Effector CD8-positive, alpha-beta T cell (primary cell): Measurements from ENCODE around the gene OR1E2.
"Not testable (repeated sequence)": the region's sequence is repeated elsewhere in the genome, so short reads cannot be mapped to it uniquely, and the experiment has no call there.

Experiments
- DNase-seq: peaks from one replicate; lab custom pipeline; 2025; lab: John Stamatoyannopoulos, UW

OR1E2 gene

DNA sequence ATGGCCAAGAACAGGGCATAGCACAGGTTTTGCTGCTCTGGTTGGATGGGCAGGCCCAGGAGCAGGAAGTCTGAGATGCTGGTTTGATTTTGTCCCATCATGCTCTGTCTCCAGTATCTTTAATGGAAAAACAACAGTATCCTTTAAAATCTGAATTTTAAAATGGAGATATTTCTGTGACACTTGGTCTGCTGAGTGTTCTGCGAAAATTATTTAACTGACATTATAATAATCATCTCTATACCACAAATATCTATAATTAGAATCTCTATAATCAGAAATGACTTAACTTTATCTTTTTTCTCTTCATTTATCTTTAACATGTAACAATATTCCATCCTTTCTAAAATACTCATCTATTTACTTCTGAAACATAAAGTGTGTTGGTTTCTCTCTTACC, 35.3 kb downstream of the OR1E2 start, which contains the start of gene OR1E1:
Gene OR1E1, minus strand, starts transcription at position 101 of the 400 bp plus-strand sequence. Its CDS starts 0 bp downstream, at position 101.
- no peak for DNase-seq

DNA sequence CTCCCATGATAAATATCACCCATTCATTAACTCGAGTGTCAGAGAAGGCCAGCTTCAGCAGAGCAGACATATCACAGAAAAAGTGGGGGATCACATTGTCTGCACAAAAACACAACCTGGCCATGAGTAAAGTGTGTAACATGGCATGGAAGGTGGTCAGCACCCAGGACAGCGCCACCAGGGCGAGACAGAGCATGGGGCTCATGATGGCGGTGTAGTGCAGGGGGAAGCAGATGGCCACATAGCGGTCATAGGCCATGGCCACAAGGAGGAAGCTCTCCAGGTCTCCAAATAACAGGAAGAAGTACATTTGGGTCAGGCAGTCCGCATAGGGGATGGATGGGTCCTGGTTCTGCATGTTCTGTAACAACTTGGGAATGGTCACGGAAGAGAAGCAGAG, 35.8 kb downstream of the OR1E2 start:
- not testable (repeated sequence) for DNase-seq

DNA sequence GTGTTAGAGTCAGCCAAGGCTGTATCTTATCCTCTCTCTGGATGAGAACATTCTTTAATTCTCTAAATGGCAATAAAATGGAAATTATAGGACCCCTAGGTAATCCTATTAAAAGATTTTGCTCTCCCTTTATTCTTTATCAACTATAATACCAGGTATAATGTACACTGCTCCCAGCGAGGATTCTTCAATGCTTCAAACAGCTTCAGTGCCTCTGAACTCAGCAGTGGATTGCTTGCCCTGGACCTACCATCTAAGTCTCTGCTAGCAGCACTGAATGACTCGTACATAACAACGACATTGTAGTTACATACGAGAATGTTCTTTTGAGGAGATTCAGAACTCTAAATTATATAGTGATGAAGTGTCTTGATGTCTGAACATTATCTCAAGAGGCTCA, 43.9 kb downstream of the OR1E2 start:
- DNase-seq, result no peak

DNA sequence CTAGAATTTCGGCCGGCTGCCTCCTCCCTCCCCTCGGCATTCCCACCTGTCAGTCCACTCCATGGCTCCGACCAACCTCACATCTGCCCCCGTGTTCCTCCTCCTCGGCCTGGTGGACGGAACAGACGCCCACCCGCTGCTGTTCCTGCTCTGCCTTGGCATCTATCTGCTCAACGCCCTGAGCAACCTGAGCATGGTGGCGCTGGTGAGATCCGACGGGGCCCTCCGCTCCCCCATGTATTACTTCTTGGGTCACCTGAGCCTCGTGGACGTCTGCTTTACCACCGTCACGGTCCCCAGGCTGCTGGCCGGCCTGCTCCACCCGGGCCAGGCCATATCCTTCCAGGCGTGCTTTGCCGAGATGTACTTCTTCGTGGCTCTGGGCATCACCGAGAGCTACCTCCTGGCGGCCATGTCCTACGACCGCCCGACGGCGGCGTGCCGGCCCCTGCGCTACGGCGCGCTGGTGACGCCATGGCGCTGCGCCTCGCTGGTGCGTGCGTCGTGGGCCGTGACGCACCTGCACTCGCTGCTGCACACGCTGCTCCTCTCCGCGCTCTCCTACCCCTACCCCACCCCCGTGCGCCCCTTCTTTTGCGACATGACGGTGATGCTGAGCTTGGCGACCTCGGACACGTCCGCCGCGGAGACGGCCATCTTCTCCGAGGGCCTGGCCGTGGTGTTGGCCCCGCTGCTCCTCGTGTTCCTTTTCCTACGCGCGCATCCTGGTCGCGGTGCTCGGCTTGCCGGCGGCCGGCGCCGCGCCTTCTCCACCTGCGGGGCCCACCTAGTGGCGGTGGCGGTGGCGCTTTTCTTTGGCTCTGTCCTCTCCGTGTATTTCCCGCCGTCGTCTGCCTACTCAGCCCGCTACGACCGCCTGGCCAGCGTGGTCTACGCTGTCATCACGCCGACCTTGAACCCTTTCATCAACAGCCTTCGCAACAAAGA, 47.5 kb downstream of the OR1E2 start, which contains the start of gene OR3A2:
Gene OR3A2, minus strand, starts transcription at position 440 of the 948 bp plus-strand sequence.
- no peak for DNase-seq
